ENCODE results near the gene STPG4. TPM values are rescaled to one million over a fixed set of nuclear protein-coding genes. Genes with fewer than 3 reads are reported as not detected.

The STPG4 gene
- total RNA-seq, 4 donors from 2014 or later, result 0.46 to 1.2 (median 0.63) TPM; not detected in 1

DNA sequence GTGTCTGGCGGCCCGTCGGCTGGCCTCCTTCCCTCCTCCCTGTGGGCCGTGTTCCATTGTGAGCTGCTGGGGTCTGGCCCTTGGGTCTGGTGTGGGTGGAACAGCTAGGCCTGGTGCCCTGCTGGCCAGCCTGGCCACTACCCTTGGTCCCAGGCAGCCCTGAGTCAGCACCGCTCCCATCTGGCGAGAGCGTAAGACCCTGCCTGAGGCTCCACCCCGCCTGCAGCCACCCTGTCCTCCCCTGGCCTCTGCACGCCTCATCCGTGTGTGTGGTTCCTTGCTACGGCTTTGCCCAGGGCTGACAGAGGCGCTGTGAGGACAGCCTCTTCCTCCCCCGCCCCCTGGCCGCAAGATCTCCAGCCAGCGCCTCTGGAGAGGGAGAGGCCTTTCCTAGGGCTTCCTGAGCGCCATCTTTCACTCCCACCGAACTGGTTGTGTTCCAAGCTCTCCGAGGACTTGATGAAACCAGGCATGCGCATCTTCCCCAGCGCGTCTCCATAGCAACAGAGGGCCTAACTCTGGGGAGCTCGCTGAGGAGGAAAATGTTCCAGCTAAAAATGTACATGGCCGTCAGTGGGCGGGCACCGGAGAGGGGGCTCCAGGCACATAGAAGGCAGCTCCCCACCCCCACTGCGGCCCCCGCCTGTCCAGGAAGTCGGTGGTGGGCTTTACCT is 83.0 kb downstream of the STPG4 start:
- TF ChIP-seq, protein P1, sequence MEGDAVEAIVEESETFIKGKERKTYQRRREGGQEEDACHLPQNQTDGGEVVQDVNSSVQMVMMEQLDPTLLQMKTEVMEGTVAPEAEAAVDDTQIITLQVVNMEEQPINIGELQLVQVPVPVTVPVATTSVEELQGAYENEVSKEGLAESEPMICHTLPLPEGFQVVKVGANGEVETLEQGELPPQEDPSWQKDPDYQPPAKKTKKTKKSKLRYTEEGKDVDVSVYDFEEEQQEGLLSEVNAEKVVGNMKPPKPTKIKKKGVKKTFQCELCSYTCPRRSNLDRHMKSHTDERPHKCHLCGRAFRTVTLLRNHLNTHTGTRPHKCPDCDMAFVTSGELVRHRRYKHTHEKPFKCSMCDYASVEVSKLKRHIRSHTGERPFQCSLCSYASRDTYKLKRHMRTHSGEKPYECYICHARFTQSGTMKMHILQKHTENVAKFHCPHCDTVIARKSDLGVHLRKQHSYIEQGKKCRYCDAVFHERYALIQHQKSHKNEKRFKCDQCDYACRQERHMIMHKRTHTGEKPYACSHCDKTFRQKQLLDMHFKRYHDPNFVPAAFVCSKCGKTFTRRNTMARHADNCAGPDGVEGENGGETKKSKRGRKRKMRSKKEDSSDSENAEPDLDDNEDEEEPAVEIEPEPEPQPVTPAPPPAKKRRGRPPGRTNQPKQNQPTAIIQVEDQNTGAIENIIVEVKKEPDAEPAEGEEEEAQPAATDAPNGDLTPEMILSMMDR (IDR thresholded peaks at IDR 0.05), result peak in 1 of 3 donors; percentile 18
- peak; percentile 83 for ATAC-seq (ENCODE audit: low FRiP score)

DNA sequence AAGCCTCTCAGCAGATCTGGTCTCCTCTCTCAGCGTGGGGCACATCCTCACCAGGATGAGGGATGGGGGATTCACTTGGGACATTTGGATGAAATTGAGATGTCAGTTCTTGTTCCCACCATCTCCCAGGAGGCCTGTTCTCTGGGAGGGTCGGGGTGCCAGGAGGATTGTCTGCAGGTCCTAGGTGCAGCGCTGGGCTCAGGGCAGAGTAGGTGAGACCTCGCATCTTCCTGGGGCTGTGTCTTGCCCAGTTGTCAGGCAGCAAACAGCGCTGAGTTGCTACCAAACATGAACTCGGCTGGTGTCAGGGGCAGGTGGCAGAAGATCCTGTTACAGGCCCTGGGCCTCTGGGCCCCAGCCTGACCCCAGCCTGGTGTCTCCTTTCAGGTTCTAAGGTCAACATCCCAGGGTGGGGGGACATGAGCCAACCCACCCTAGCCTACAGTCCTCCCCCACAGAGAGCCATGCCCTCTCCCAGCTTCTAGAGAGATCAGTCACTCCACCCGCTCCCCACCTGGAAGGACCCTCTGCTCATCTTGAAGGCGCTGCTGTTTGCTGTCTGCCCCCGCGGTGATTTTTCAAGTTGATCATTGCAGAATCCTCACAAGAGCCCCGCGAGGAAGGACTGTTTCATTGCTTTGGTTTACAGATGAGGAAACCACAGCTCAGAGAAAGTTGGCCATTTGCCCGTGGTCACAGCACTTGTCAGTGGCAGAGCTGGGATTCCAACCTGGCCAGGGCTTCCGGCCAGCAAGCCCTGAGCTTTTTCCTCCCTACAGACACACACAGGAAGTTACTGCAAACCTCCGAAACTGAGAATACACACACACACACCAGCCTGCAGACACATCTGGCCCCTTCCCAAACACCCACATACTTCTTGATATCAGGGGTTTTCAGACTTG is 83.9 kb downstream of the STPG4 start:
- DNase-seq (ENCODE audit: low spot score), result peak; percentile 62

More for the DNA sequence above, 83.0 kb downstream of the STPG4 start:
- DNase-seq (ENCODE audit: low spot score), result peak; percentile 51

DNA sequence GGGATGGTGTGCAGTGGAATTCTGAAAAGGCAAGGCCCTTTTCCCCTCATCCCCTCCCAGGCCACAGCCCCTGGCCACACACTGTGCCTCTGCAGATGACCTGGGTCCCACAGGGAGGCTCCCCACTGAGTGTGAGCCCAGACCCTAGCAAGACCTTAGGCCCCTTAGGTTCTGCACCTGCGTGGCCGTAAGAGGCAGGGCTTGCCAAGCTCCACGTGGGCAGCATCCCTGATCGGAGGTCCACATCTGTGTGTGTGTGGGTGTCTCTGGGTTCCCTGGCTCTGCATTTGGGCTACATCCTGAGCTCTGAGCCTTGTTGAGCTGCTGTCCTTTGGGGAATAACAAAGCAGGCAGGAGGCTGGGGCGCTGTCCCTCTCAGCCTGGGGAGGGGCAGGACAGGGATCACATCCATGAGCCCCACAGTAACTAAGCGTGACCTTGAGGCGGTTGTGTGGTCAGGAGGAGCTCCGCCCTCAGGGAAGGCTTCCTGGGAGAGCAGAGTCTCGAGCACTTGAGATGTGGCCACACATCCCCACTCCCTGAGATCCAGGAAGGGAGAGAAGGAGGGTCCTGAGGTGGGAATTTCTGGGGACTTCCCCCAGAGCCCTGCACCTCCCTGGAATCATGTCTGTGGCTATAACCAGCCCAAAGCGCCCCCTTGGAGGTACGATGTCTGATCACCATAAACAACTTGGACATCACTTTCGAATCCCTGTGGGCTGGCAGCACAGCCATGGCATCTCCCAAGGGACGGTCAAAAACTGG is 84.8 kb downstream of the STPG4 start:
- DNase-seq (ENCODE audit: low spot score) (no peak), ATAC-seq (ENCODE audit: low FRiP score) (no peak)
- TF ChIP-seq, protein P1 (IDR thresholded peaks at IDR 0.05), result no peak

More for the DNA sequence above, 83.9 kb downstream of the STPG4 start:
- TF ChIP-seq, protein P1 (IDR thresholded peaks at IDR 0.05), result no peak
- ATAC-seq (ENCODE audit: low FRiP score), result peak; percentile 11

DNA sequence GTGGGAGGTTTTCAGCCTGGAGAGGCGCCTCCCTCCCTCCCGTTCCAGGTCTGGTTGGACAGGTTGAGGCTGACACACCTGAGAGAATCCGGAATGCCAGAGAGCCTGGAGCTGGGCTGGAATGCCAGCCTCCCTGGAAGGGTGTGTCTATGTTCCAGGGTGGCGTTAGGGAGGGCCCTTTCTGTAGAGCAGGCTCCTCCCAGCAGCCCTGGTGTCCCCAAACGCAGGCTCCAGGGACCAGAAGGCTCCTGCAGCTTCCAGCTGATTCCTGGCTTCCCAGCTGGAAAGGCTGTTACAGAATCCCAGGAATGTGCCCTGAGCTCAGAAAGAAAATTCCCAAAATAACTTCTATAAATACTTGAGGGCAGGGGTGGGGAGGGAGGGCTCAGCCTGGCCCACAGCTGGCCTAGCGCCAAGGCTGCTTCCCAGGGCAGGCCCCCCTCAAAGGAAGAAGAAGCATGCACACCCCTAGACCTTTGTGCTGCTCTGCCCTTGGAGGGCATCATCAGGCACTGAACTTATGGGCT is 85.4 kb downstream of the STPG4 start:
- no peak for DNase-seq (ENCODE audit: low spot score)
- TF ChIP-seq, protein P1 (IDR thresholded peaks at IDR 0.05), result no peak
- no peak for ATAC-seq (ENCODE audit: low FRiP score)

DNA sequence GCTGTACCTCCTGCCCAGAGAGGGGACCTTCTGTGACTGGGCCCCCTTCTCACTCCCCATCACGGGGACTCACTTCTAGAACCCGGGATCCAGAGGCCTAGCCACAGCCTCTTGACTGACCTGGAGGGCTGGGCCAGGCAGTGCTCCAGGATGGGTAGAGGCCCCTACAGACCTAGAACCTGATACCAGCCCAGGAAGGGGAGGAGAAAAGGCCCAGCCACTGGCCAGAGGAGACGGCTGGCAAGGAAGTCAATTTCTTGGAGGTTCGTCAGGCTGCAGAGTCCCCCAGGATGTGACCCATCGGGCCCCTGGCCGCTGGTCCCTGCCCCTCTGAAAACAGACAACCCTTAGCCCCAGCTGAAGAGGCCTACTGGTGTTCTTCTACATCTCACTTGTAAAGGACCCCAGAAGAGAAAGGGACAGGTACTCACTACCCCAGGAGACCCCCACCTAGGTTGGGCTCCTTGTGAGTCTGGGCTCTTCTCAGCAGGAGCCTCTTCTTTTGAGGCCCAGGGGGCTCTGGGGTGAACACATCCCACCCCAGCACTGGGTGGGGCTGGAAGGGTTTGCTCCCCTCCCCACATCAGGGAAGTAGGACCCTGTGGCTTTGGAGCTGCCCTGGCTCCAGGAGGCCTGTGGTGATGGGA is 86.0 kb downstream of the STPG4 start:
- DNase-seq (ENCODE audit: low spot score) (no peak), ATAC-seq (ENCODE audit: low FRiP score) (no peak)
- TF ChIP-seq, protein P1 (IDR thresholded peaks at IDR 0.05), result no peak

DNA sequence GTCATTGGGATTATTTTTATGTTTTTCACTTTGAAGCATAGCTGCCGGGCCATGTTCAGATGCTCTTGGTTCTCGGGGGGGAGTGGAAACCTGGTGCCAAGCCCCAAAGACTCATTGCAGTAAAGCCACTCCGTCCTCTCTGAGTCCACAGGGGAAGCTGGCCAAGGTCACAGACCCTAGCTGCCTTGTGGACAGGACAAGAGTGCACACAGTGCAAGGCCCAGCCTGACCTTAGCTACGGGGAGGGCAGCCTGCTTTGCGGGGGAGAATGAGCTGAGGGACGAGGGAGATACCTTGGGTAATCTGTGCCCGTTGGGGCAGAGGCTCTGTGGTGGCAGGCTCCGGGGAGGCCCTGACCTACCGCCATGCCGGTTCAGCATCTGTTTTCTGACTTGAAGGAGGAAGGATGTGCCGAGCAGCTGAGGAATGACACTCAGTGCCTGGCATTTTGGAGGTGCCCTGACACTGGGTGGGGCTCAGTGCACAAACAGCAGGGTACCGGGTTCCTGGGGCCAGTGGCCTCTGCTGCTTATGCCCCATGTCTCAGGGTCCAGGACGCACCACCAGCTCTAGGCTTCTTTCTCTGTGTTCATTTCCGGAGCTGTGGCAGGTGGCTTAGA is 87.2 kb downstream of the STPG4 start:
- TF ChIP-seq, protein P1 (IDR thresholded peaks at IDR 0.05), result no peak

More for the DNA sequence above, 87.2 kb downstream of the STPG4 start:
- ATAC-seq (ENCODE audit: low FRiP score) (no peak), DNase-seq (ENCODE audit: low spot score) (no peak)

Measured in omental fat pad (tissue), 4 donors.